Epithelial cell of esophagus (primary cell): ENCODE results near the gene STK38L.

Source experiments
- DNase-seq: peaks from one replicate; pipeline ENCODE4 v3.0.0; 2010; ENCODE audit warnings: low read depth
- H3K4me3 ChIP-seq: 2 replicates; pipeline ENCODE4 v1.5.1; 2011; ENCODE audit warnings: mild to moderate bottlenecking, low read length, control low read depth
- CTCF ChIP-seq: IDR thresholded peaks from 2 replicates; pipeline ENCODE4 v1.5.1; 2011; ENCODE audit warnings: low read depth, mild to moderate bottlenecking, low read length, control low read depth, inconsistent platforms; ENCODE audit not compliant: insufficient read depth; ENCODE audit errors: missing control alignments

Gene STK38L

GRCh38 chr12:27260746-27261145 lies 16.7 kb downstream of the STK38L start:
- no peak for TF ChIP-seq CTCF
- DNase-seq, result peak; percentile 45
- H3K4me3 ChIP-seq, result no peak overlapping the region

GRCh38 chr12:27261866-27262265 lies 17.8 kb downstream of the STK38L start:
- no peak overlapping the region for H3K4me3 ChIP-seq
- no peak for DNase-seq
- no peak for TF ChIP-seq CTCF

- no peak for DNase-seq
- no peak overlapping the region for H3K4me3 ChIP-seq
- TF ChIP-seq CTCF, result no peak
These were observed 26.1 kb downstream of the STK38L start for GRCh38 chr12:27270148-27270547.

GRCh38 chr12:27271206-27271605 lies 27.1 kb downstream of the STK38L start:
- no peak overlapping the region for H3K4me3 ChIP-seq
- no peak for DNase-seq
- no peak for TF ChIP-seq CTCF

GRCh38 chr12:27272373-27273028 lies 28.4 kb downstream of the STK38L start:
- no peak for TF ChIP-seq CTCF
- DNase-seq, result no peak
- no peak overlapping the region for H3K4me3 ChIP-seq

GRCh38 chr12:27273114-27273513 lies 29.0 kb downstream of the STK38L start:
- no peak overlapping the region for H3K4me3 ChIP-seq
- DNase-seq, result no peak
- no peak for TF ChIP-seq CTCF

- H3K4me3 ChIP-seq, result no peak overlapping the region
- no peak for TF ChIP-seq CTCF
- no peak for DNase-seq
These were observed 30.6 kb downstream of the STK38L start for GRCh38 chr12:27274706-27275105.
